Measurements from ENCODE around the gene PPFIA4.
A peak's percentile ranks its signal among the peaks of the same experiment; 100 is the strongest.

The PPFIA4 gene

DNA sequence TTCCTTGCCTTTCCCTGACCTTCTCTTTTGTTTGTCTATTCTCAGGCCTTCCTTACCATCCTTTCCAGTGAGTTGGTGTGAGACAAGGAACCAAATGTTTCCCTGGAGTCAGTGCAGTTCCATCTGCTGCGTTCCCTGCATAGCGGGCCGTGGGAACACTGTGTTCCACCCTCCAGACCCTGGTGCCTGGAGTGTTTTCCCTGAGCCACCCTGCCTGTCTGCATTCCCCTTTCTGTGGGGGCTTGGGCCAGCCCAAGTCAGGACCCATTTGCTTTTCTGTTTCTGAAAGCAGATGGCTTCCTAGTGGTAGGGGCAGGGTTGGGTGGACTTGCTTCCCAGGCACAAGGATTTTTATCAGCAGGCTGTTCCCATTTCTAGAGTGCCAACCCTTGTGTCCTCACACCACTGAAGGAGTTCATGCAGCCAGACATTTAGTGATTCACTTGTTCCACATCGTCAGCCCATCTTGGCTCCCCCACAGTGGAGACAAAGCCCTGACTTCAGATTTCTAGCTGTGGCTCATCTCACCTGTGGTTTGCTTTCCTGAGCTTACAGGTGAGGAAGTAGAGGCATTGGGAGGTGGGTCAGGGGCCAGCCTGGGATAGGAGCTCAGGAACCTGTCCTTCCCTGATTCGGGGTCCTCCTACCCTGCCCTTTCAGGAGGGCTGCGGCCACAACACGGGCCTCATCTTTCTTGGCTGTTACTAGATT, 73.7 kb downstream of the PPFIA4 start:
- no peak for DNase-seq (ENCODE audit: low read depth in 2 of 2)

DNA sequence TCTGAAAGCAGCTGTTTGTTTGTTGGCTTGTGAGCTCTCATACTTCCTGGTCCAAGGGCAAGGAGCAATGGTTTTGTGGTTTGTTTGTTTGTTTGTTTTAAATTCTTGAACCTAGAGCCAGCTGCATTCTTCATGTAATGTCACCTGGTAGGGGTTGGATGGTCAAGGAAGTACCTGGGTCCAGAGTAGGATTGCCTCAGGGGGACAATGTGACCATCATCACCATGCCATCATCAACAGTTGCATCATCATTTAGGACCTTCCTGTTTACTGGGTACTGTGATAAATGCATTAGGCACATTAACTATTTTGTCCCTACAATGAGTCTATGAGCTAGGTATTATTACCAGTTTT, 74.2 kb downstream of the PPFIA4 start:
- no peak for DNase-seq (ENCODE audit: low read depth in 2 of 2)

- no peak for DNase-seq (ENCODE audit: low read depth in 2 of 2)
Observed at GRCh38 chr1:203101813-203102634, 75.7 kb downstream of the PPFIA4 start.

DNA sequence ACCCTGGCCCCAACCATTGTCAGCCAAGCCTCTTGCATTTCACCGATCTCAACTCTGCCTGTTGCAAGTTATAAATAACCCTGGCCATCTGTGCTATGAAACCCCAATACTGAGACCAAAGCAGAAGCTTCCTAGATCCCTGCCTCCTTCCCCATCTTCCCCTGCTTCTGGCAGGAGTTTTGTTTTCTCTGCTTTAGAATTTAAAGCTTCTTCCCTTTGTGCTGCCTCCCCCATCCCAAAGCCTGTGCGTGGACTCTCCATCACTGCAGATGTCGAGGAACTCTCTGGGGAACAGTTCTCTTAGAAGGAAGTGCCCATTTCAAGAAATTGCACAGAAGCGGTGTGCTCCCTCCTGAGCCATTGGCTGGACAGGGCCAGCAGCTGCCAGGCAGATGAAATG, 76.9 kb downstream of the PPFIA4 start:
- DNase-seq (ENCODE audit: low read depth in 2 of 2), result no peak

DNA sequence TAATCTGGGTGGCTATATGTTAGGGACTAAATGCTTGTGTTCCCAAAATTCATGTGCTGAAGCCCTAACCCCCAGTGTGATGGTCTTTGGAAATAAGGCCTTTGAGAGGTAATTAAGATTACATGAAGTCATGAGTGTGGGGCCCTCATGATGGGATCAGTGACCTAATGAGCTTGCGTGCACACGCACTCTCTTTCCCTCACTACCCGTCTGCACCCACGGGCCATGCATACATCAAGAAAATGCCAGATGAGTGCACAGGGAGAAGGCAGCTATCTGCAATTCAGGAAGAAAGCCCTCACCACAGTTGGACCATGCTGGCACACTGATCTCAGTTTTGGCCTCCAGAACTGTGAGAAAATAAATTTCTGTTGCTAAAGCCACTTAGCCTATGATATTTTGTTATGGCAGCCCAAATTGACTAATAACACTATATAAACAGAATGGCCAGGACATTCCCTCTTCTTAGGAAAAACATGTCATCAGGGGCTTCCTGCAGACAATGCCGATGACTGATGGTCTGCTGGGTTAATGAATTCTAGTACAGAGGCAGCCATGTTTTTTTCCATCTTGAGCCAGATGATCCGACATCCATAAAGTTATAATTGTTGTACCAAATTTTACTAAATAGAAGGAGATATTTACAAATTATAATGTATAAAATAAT, 77.7 kb downstream of the PPFIA4 start:
- no peak for DNase-seq (ENCODE audit: low read depth in 2 of 2)

DNA sequence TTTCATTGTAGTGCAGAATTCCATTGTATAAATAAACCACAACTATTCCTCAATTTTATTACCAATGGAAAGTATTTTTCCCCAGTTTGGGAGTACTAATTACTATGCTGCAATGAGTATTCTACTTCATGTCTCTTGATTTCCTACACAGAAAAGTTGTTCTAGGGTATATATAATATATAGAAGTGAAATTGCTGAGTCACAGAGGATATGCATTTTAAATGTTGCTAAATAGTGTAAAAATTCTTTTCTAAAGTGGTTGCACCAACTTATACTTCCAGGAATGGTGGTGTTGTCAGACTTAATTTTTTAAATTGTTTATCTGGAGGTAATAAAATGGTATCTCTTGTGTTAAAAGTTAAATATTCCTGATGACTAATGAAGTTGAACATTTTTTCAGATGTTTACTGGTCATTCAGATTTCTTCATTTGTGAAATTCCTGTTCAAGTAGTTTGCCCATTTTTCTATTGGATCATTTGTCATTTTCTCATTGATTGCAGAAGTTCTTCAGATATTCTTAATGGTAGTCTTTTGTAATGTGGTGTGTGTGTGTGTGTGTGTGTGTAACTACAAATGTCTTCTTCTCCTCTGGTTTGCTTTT, 78.6 kb downstream of the PPFIA4 start:
- no peak for DNase-seq (ENCODE audit: low read depth in 2 of 2)

DNA sequence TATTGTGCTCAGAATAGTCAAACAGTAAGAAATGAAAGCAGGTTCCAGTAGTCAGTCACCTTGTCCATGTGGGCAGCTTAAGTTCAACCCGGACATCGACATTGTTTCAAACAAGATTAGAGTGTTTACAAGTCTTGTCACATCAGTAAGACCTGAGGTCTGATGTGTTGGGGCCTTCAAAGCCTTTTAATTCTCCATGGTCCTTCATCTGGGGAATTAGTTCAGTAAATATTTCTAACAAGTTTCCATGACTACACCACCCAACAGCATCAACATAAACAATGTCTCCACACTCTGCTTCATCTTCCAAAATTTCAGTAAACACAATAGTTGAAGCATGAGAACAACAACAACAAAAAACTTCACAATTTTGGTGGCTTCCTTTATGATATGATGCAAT, 86.2 kb downstream of the PPFIA4 start:
- no peak for DNase-seq (ENCODE audit: low read depth in 2 of 2)

DNA sequence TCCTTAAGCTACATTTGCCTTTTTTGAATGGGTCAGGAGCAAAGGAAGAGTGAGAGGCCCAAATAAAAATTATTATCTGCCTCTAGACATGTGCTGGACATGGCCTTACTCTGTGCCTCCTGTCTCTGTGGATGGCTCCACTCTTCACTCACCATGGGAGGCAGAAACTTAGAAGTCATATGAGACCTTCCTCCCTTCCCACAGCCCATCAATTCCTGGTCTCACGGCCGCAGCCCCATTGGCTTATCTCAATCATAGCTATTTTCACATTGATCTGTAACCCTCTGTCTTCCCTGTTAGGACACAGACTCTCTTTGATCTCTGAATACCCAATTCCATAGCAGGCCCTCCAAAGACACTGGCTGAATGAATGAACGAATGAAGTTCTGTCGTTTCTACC, 87.0 kb downstream of the PPFIA4 start:
- DNase-seq (ENCODE audit: low read depth in 2 of 2), result no peak

GRCh38 chr1:203114202-203114601, 87.9 kb downstream of the PPFIA4 start:
- DNase-seq (ENCODE audit: low read depth in 2 of 2), result no peak

- DNase-seq (ENCODE audit: low read depth in 2 of 2), result no peak
Observed at GRCh38 chr1:203116091-203116820, 90.0 kb downstream of the PPFIA4 start.

DNA sequence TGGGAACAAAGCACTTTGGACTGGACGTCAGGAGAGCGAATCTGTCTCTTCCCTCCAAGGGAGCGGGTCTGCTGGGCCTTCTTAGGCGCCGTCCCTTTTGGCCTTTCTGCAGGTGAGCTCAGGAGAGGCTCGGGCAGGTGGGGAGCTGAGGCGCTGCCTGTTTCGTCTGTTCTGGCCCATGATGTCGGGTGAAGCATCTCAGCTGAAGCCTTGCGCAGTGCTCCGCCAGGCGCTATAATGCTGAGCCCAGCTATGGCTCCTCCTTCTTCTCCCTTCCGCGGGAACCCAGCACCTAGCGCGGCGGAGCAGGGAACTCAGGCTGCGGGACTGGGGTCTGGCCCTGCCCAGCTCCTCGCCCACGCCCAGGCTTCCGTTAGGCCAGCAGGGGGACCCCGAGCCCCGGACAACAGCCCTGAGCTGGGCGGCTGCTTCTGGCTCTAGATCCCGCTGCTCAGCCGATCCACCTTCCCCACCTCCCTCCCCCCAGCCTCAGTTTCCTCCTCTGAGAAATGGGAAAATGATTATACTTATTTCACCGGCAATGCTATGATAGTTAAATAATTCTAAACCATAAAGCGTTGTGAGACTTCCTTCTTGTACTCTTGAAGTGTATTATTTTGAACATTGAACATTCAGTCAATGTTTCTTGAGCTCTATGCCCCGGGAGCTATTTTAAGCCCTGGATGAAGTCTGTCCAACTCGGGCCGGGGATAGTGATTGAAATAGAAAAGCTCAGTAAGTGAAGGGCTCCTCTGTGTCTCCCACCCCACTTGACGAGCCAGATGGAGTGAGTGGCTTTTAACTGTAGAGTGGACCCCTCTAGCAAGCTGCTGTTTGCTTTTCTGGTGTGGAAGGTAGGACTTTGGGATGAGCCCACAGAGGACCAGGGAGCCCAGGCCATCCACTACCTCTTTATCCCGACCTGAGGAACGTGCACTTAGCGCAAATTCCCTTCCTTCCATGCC, 91.6 kb downstream of the PPFIA4 start:
- DNase-seq (ENCODE audit: low read depth in 2 of 2), result peak; percentile 34 to 44

DNA sequence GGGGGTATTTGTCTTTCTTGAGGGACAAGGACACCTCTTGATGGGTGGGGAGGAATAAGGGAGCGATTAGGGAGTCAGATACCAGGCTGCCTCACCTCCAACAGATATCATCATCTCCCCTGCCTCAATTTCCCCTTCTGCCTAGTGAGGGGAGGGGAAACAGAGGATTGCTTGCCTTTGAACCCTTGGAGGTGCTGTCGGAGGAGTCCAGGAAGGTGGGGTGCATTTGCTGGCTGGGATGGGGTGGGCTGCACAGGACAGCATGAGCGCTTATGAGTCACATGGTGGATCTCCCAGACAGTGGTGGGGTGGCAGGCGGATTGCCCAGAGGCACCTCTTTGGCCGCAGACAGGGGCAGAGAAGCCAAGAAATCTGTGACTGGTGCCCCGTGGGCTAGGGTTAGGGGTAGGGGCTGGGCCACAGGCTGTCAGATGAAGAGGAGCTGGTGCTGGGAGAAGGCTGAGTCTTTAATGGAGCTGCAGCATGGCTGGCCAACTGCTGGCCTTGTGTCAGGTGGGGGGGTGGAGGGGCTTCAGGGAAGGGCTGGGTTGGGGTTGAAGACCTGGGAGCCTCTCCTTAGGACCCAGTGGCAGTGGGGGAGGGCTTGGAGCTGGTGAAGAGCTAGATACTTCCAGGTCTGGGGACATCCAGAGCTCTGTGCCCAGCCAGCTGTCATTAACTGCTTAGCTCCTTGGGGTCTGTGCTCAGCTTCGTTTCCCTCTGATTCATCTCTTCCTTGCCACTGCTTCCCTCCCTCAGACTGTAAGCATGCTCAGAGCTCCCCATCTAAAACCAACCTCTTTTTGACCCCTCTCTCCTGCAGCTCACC, 94.2 kb downstream of the PPFIA4 start:
- no peak for DNase-seq (ENCODE audit: low read depth in 2 of 2)

DNA sequence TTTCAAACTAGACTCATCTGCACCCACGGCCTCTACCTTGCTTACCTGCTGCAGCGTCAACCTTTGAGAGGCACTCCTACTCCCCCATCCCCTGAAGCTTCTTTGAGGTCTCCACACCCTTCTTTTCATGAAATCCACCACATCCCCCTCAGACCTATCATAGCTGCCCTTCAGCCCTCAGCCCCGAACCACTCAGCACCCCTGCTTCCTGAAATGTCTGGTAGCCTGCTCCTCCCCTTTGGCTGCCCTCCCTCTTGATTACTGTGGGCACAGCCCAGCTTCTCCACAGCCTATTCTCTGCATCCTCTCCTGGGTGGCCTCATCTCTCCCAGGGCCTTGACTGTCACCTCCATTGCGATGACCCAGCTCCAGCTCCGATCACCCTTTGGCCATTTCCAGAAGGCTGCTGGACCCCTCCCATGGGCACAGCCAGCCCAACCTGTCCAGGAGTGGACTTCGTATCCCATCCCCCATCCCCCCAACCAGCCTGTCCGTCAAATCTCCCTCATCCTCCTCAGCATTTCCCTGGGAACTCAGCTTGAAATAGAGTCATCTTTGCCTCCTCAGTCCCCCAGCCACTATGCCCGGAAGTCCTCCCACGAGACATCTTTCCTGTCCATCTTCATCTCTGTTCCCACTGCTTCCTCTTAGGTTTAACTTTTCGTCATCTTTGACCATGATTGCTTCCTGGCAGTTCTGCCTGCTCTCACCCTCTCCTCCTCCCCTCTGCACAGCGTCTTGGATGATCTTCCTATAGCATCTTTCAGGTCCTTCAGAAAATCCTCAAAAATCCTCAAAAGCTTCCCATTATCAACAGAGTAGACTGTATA, 95.1 kb downstream of the PPFIA4 start:
- no peak for DNase-seq (ENCODE audit: low read depth in 2 of 2)

DNA sequence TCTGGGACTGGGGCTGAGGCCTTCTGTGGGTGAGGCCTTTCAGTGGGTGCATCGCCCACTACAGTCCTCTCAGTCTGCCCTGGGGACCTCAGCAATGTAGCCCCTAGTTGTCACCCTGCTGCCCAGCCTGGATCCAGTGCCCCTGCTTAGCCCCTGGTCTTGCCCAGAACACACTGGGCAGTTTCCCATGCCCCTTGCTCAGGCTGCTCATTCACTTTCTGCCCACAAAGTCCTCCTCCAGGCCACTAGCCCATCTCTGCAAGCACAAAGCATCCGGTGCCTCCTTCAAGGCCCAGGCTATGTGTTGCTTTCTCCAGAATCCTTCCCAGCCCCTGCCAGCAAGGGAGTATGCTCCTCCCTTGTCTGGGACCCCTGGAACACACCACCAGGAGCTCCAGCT, 95.9 kb downstream of the PPFIA4 start:
- DNase-seq (ENCODE audit: low read depth in 2 of 2), result no peak

GRCh38 chr1:203124011-203124410, 97.7 kb downstream of the PPFIA4 start:
- DNase-seq (ENCODE audit: low read depth in 2 of 2), result no peak

DNA sequence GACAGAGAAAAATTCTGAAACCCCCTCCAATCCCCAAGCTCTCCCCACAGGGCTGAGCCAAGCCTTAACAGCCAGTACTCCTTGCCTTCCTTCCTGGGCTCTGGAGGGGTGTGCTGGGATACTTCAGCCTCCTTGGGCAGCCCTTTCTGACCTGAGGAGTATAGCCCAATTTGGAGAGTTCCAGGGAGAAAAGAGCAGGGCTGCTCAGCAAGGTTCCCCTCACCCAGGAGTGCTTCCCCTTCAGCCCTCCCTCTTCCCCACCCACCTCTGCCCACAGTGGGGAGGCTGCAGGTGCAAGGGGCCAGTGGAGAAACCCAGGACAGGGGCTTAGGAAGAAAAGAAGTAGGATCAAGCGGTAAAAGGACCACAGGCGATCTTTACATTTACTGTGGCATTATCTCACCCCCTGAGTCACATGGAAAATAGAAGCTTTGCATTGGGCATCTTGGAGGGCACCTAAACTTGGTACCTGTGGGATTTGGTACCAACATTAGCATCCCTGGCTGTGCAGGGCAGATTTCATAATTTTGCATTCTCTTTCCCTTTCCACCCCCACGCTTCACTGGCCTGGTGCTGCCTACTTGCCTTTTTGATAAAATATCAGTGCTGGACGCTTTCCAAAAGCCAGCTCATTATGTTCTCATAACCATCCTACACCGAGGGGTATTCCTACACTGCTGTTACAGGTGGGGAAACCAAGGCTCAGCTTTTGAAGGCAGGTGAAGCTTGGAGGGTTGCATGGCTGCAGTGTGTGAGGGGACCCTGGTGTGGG, 98.4 kb downstream of the PPFIA4 start:
- DNase-seq (ENCODE audit: low read depth in 2 of 2), result no peak

DNA sequence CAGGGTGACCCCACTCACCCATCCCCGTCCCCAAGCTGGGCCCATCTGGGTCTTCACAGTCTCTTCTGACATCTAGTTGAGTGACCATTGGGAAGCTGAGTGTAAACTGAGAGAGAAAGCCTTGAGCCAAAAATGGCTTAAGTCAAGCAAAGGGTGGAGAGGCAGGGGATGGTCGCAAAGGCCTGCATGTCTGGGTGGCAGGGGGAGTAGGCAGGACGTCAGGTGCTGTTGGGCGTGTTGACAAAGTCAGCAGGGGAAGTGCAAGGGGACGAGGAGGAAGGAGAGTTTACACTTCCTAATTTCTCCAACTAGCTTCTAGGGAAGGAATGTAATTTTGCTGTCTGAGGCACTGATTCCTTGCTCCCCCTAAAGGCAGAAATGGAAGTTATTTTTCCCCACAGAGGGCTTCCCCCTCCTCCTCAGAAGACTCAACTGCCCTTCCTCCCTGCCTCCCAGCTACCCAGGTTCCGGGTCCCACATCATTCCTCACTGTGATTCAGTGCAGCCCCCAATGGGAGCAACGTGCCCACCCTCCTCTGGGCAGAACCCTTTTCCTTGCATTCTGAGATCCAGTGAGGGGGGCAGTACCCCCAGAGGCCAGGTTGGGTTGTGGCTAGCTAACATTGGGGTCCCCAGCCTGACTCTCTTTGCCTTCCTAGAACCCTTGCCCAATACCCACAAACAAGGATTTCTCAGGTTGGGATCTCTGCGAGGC, 100.0 kb downstream of the PPFIA4 start:
- DNase-seq (ENCODE audit: low read depth in 2 of 2), result no peak

All from stimulated activated CD8-positive, alpha-beta memory T cell treated with anti-CD3 and anti-CD28 coated beads, Interleukin-2, amount 100 ng/mL, for 48 hours (primary cell).